Measurements from ENCODE around the gene PLPP4. TPM values are rescaled to one million over a fixed set of nuclear protein-coding genes. Genes with fewer than 3 reads are reported as not detected.

Gene PLPP4
- total and polyA plus RNA-seq, 2 experiments from 2014 or later: 0.74 to 1.0 TPM

- Histone ChIP-seq H3K27ac (no peak overlapping the region), H3K4me3 (no peak overlapping the region), H3K9me3 (ENCODE audit: low read depth) (no peaks in the 10 kb centered on the region)
Measured at GRCh38 chr10:120557311-120557710, 100.3 kb downstream of the PLPP4 start.

GRCh38 chr10:120559800-120560199 is 102.8 kb downstream of the PLPP4 start:
- peaks cover 8% of the 10 kb centered on the region for H3K4me1 ChIP-seq (ENCODE audit: low read depth)
- no peak overlapping the region for H3K4me3 ChIP-seq
- no peak for TF ChIP-seq CTCF (IDR thresholded peaks at IDR 0.05; ENCODE audit: low read depth, low read length)
- H3K27me3 ChIP-seq: no peaks in the 10 kb centered on the region
- H3K36me3 ChIP-seq: no peaks in the 10 kb centered on the region
- H3K9me3 ChIP-seq (ENCODE audit: low read depth): no peaks in the 10 kb centered on the region
- no peak for DNase-seq (ENCODE audit: low read depth in 1 of 2, low spot score in 1 of 2)
- no peak overlapping the region for H3K27ac ChIP-seq

More at GRCh38 chr10:120557311-120557710, 100.3 kb downstream of the PLPP4 start:
- H3K36me3 ChIP-seq: no peaks in the 10 kb centered on the region
- TF ChIP-seq CTCF (IDR thresholded peaks at IDR 0.05; ENCODE audit: low read depth, low read length): no peak
- peaks cover 8% of the 10 kb centered on the region for H3K4me1 ChIP-seq (ENCODE audit: low read depth)
- no peaks in the 10 kb centered on the region for H3K27me3 ChIP-seq
- DNase-seq (ENCODE audit: low read depth in 1 of 2, low spot score in 1 of 2): no peak

GRCh38 chr10:120562956-120563355 is 105.9 kb downstream of the PLPP4 start:
- H3K4me3 ChIP-seq: no peak overlapping the region
- H3K27me3 ChIP-seq: no peaks in the 10 kb centered on the region
- H3K27ac ChIP-seq: no peak overlapping the region
- DNase-seq (ENCODE audit: low read depth in 1 of 2, low spot score in 1 of 2): no peak
- H3K4me1 ChIP-seq (ENCODE audit: low read depth): no peaks in the 10 kb centered on the region
- TF ChIP-seq CTCF (IDR thresholded peaks at IDR 0.05; ENCODE audit: low read depth, low read length): no peak
- no peaks in the 10 kb centered on the region for H3K9me3 ChIP-seq (ENCODE audit: low read depth)
- H3K36me3 ChIP-seq: no peaks in the 10 kb centered on the region

GRCh38 chr10:120570418-120570817 is 113.4 kb downstream of the PLPP4 start:
- no peak for TF ChIP-seq CTCF (IDR thresholded peaks at IDR 0.05; ENCODE audit: low read depth, low read length)
- no peak for DNase-seq (ENCODE audit: low read depth in 1 of 2, low spot score in 1 of 2)
- no peak overlapping the region for H3K4me3 ChIP-seq
- no peaks in the 10 kb centered on the region for H3K4me1 ChIP-seq (ENCODE audit: low read depth)
- no peak overlapping the region for H3K27ac ChIP-seq
- H3K36me3 ChIP-seq: no peaks in the 10 kb centered on the region
- H3K27me3 ChIP-seq: no peaks in the 10 kb centered on the region
- no peaks in the 10 kb centered on the region for H3K9me3 ChIP-seq (ENCODE audit: low read depth)

GRCh38 chr10:120571266-120571665 is 114.2 kb downstream of the PLPP4 start:
- TF ChIP-seq CTCF (IDR thresholded peaks at IDR 0.05; ENCODE audit: low read depth, low read length): no peak
- H3K27me3 ChIP-seq: no peaks in the 10 kb centered on the region
- H3K4me1 ChIP-seq (ENCODE audit: low read depth): no peaks in the 10 kb centered on the region
- no peak overlapping the region for H3K4me3 ChIP-seq
- no peaks in the 10 kb centered on the region for H3K9me3 ChIP-seq (ENCODE audit: low read depth)
- no peak for DNase-seq (ENCODE audit: low read depth in 1 of 2, low spot score in 1 of 2)
- H3K36me3 ChIP-seq: no peaks in the 10 kb centered on the region
- H3K27ac ChIP-seq: no peak overlapping the region

GRCh38 chr10:120572307-120572706 is 115.3 kb downstream of the PLPP4 start:
- H3K4me1 ChIP-seq (ENCODE audit: low read depth): no peaks in the 10 kb centered on the region
- no peaks in the 10 kb centered on the region for H3K36me3 ChIP-seq
- H3K27me3 ChIP-seq: no peaks in the 10 kb centered on the region
- H3K27ac ChIP-seq: no peak overlapping the region
- no peak overlapping the region for H3K4me3 ChIP-seq
- H3K9me3 ChIP-seq (ENCODE audit: low read depth): no peaks in the 10 kb centered on the region
- TF ChIP-seq CTCF (IDR thresholded peaks at IDR 0.05; ENCODE audit: low read depth, low read length): no peak
- no peak for DNase-seq (ENCODE audit: low read depth in 1 of 2, low spot score in 1 of 2)

Measured in cardiac muscle cell (in vitro differentiated cells and primary cell).